Activated CD8-positive, alpha-beta memory T cell treated with anti-CD3 and anti-CD28 coated beads for 48 hours (primary cell): Measurements from ENCODE around the gene SYT14.

ENCODE experiments used
- DNase-seq, 3 experiments: peaks; one replicate each; pipeline ENCODE4 v3.0.0-alpha.2; 2020; ENCODE audit warnings: low read depth in 2 of 3, low spot score in 2 of 3

Gene SYT14

GRCh38 chr1:210200124-210200736 lies 262.2 kb downstream of the SYT14 start:
- no peak for DNase-seq

- DNase-seq: no peak
Measured at GRCh38 chr1:210201681-210202080, 263.7 kb downstream of the SYT14 start.

- no peak for DNase-seq
Measured at GRCh38 chr1:210207597-210208450, 269.8 kb downstream of the SYT14 start.

GRCh38 chr1:210213335-210213734 lies 275.3 kb downstream of the SYT14 start:
- DNase-seq: no peak

GRCh38 chr1:210214573-210215409 lies 276.8 kb downstream of the SYT14 start:
- DNase-seq: no peak

GRCh38 chr1:210217482-210217881 lies 279.5 kb downstream of the SYT14 start:
- DNase-seq: no peak

GRCh38 chr1:210218047-210218446 lies 280.0 kb downstream of the SYT14 start:
- DNase-seq: no peak
